Thoracic aorta (tissue), 2 donors: ENCODE data around the gene MPPED1. TPM values are rescaled to one million over a fixed set of nuclear protein-coding genes. Genes with fewer than 3 reads are reported as not detected.

ENCODE experiments used
- ATAC-seq: fragments of 150-250 bp; one replicate; pipeline ENCODE4 v1.8.0; 2017; ENCODE audit warnings: low read depth; ENCODE audit not compliant: insufficient number of reproducible peaks, low FRiP score
- DNase-seq: peaks from one replicate; pipeline ENCODE4 v3.0.0-alpha.2; 2020; ENCODE audit warnings: low spot score
- H3K27ac ChIP-seq, 2 donors: fragments of 200-600 bp; sonication (generic); 1 replicate in 1 of 2; 2 replicates in 1 of 2; pipeline ENCODE4 v1.5.1; 2016; ENCODE audit warnings: mild to moderate bottlenecking in 2 of 2, moderate library complexity in 2 of 2
- H3K27me3 ChIP-seq: fragments of 200-600 bp; sonication (generic); replicated peaks from 2 replicates; pipeline ENCODE4 v1.6.0; 2016; ENCODE audit warnings: mild to moderate bottlenecking; ENCODE audit not compliant: insufficient read depth
- H3K36me3 ChIP-seq: fragments of 200-600 bp; sonication (generic); one replicate; pipeline ENCODE4 v1.5.1; 2016
- H3K4me1 ChIP-seq, 2 donors: fragments of 200-600 bp; sonication (generic); 1 replicate in 1 of 2; 2 replicates in 1 of 2; pipeline versions ENCODE4 v1.5.1 to v1.6.0; 2016; ENCODE audit warnings: low read depth in 2 of 2, mild to moderate bottlenecking in 1 of 2; ENCODE audit not compliant: control insufficient read depth in 1 of 2
- H3K4me3 ChIP-seq: fragments of 200-600 bp; sonication (generic); 2 replicates; pipeline ENCODE4 v1.5.1; 2016; ENCODE audit warnings: mild to moderate bottlenecking
- H3K9me3 ChIP-seq: fragments of 200-600 bp; sonication (generic); 2 replicates; pipeline ENCODE4 v1.5.1; 2016
- CTCF ChIP-seq: fragments of 200-600 bp; sonication (generic); IDR thresholded peaks from one replicate; pipeline ENCODE4 v1.5.1; 2019; ENCODE audit warnings: antibody characterized with exemption
- total RNA-seq, 2 donors: library from RNA; depleted of rRNA; stranded (reverse); fragments of >200 nt; gene quantifications; one replicate each; pipeline versions ENCODE4 v1.1.0 to v1.2.3, GENCODE V29; 2016

Gene MPPED1
- total RNA-seq, 2 donors from 2014 or later, result not detected

GRCh38 chr22:43428005-43428485, 16.2 kb downstream of the MPPED1 start:
- ATAC-seq, result no peak
- Histone ChIP-seq H3K4me3 (no peak overlapping the region), H3K27ac (no peak overlapping the region), H3K9me3 (no peaks in the 10 kb centered on the region), H3K36me3 (no peaks in the 10 kb centered on the region), H3K4me1 (no peaks in the 10 kb centered on the region), H3K27me3 (no peaks in the 10 kb centered on the region)
- no peak for TF ChIP-seq CTCF
- DNase-seq, result no peak

- Histone ChIP-seq H3K36me3 (no peaks in the 10 kb centered on the region), H3K9me3 (no peaks in the 10 kb centered on the region), H3K4me1 (no peaks in the 10 kb centered on the region), H3K4me3 (no peak overlapping the region), H3K27me3 (no peaks in the 10 kb centered on the region), H3K27ac (no peak overlapping the region)
- DNase-seq (no peak), ATAC-seq (no peak)
- no peak for TF ChIP-seq CTCF
Measured at GRCh38 chr22:43428521-43428920, 16.7 kb downstream of the MPPED1 start.

GRCh38 chr22:43429426-43429825, 17.6 kb downstream of the MPPED1 start:
- Histone ChIP-seq H3K4me3 (no peak overlapping the region), H3K36me3 (no peaks in the 10 kb centered on the region), H3K9me3 (no peaks in the 10 kb centered on the region), H3K27me3 (no peaks in the 10 kb centered on the region), H3K27ac (no peak overlapping the region), H3K4me1 (no peaks in the 10 kb centered on the region)
- no peak for TF ChIP-seq CTCF
- no peak for ATAC-seq
- no peak for DNase-seq

- ATAC-seq (no peak), DNase-seq (no peak)
- no peaks in the 10 kb centered on the region for H3K27me3 ChIP-seq
- H3K27ac ChIP-seq, result no peak overlapping the region
- H3K4me1 ChIP-seq, result no peaks in the 10 kb centered on the region
- no peak overlapping the region for H3K4me3 ChIP-seq
- no peaks in the 10 kb centered on the region for H3K9me3 ChIP-seq
- no peak for TF ChIP-seq CTCF
- no peaks in the 10 kb centered on the region for H3K36me3 ChIP-seq
Measured at GRCh38 chr22:43431808-43432554, 20.2 kb downstream of the MPPED1 start.

GRCh38 chr22:43432883-43433415, 21.1 kb downstream of the MPPED1 start:
- no peak for TF ChIP-seq CTCF
- Histone ChIP-seq H3K4me3 (no peak overlapping the region), H3K4me1 (no peaks in the 10 kb centered on the region), H3K36me3 (no peaks in the 10 kb centered on the region), H3K27me3 (no peaks in the 10 kb centered on the region), H3K9me3 (no peaks in the 10 kb centered on the region), H3K27ac (no peak overlapping the region)
- ATAC-seq, result no peak
- DNase-seq, result no peak
